Activated T-helper 2 cell treated with anti-CD3 and anti-CD28 coated beads, Interferon-gamma antibody, Interleukin-2, Interleukin-4, amounts not matched to agents 10 μg/mL and 5 μg/mL and 100 μg/mL, durations not matched to agents 14 hours and 24 hours and 36 hours (primary cell): Measurements from ENCODE around the gene SEPTIN1. TPM values are rescaled to one million over a fixed set of nuclear protein-coding genes. Genes with fewer than 3 reads are reported as not detected.
A peak's percentile ranks its signal among the peaks of the same experiment; 100 is the strongest.

Experiments
- DNase-seq: peaks from one replicate; pipeline ENCODE4 v3.0.0; 2021; ENCODE audit warnings: low spot score
- H3K27ac Mint-ChIP-seq: one replicate; pipeline ENCODE4 v1.8.0; 2021; ENCODE audit warnings: mixed read lengths
- H3K27me3 Mint-ChIP-seq: one replicate; pipeline ENCODE4 v1.8.0; 2021; ENCODE audit warnings: low read depth, mixed read lengths
- H3K36me3 Mint-ChIP-seq: one replicate; pipeline ENCODE4 v1.8.0; 2021; ENCODE audit warnings: low read depth, mixed read lengths
- H3K4me1 Mint-ChIP-seq: one replicate; pipeline ENCODE4 v1.8.0; 2021; ENCODE audit warnings: low read depth, mixed read lengths
- H3K4me3 Mint-ChIP-seq: one replicate; pipeline ENCODE4 v1.8.0; 2021; ENCODE audit warnings: low read depth, mild to moderate bottlenecking, moderate library complexity, mixed read lengths
- H3K9me3 Mint-ChIP-seq: one replicate; pipeline ENCODE4 v1.8.0; 2021; ENCODE audit warnings: mixed read lengths
- intact Hi-C: fragments of 100-400 bp; cut with micrococcal nuclease; formaldehyde crosslinking; loops from one replicate; pipeline ENCODE4 v1.15.1; 2023
- total RNA-seq: library from RNA; stranded (reverse); gene quantifications from 2 replicates; pipeline ENCODE4 v1.2.3, GENCODE V29; 2022

The SEPTIN1 gene, protein sequence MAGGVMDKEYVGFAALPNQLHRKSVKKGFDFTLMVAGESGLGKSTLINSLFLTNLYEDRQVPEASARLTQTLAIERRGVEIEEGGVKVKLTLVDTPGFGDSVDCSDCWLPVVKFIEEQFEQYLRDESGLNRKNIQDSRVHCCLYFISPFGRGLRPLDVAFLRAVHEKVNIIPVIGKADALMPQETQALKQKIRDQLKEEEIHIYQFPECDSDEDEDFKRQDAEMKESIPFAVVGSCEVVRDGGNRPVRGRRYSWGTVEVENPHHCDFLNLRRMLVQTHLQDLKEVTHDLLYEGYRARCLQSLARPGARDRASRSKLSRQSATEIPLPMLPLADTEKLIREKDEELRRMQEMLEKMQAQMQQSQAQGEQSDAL
- total RNA-seq: 169 and 173 TPM in 2 replicates

DNA sequence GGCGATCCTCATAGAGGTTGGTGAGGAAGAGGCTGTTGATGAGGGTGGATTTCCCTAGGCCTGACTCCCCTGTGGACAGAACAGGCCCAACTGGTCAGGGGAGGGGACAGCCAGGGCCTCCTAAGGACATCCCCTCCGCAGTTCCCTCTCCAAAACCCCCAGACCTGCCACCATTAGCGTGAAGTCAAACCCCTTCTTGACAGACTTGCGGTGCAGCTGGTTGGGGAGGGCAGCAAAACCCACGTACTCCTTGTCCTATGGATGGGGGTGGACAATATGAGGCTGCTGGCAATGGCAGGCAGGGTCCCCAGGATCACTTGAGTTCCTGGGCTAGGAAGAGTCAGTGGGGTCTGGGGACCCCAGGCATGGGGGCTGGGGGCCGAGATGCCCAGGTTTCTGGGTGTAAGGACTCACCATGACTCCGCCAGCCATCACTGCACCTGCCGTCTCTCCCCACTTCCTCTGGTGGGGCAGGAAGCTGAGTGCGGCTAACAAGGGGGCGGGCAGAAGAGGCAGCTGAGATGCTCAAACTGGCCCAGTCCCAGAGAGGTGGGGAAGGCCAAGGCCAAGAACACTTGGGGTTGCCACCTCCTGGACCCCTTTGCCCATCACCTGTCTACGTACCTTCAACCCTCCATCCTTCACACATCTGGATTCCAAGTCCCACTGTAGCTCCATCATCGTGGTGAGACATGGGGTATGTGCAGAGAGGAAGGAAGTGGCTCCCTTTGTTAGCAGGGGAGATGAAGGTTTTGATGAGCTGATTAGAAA, at the start of gene SEPTIN1:
TSS of gene SEPTIN1 (minus strand) at position 451 of the 771 bp plus-strand sequence. CDS start at position 432, 19 bp downstream.
- peak; percentile 72 for DNase-seq
- Mint-ChIP-seq H3K9me3 (no peaks in the 10 kb centered on the region), H3K27me3 (no peaks in the 10 kb centered on the region), H3K4me1 (peaks cover 39% of the 10 kb centered on the region), H3K36me3 (peaks cover 33% of the 10 kb centered on the region), H3K4me3 (peak within 1 kb of the TSS; percentile 81), H3K27ac (peak within 1 kb of the TSS; percentile 97)
- intact Hi-C loops: loop anchor here (1.0 kb wide), 1 partner anchor 13 kb away; the partner anchor contains the start of gene ZNF48

DNA sequence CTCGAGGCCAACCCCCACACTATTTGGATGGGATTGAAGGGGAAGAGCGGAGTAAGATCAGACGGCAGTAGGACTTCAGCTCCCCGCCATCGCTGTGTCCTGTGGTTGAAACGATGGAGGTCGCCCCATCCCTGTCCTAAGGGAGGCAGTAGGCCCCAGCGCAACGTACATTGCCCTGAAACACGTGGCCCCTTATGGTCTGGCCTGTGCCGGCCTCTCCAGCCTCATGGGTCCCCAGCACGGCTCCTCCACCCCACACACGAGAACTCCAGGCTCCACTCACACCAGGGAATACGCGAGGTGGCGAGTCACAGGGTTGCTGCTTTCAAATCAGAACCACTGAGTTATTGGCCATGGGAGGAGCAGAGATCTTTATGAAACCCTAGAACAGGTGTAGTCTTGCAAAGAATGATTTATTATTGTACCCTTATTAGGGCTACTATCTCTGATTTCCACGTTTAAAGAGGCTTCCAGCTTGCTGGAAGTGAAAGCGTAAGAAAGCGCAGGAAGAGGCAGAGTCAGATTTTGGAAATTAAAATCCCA, 48.1 kb upstream of the SEPTIN1 start:
- H3K27me3 Mint-ChIP-seq: no peaks in the 10 kb centered on the region
- H3K9me3 Mint-ChIP-seq: no peaks in the 10 kb centered on the region
- intact Hi-C loops: loop anchor here (1.0 to 5.0 kb wide), 9 partner anchors 15 to 228 kb away; partner anchors contain the start of genes FBRS, SEPHS2, ZNF689 and ZNF768
- H3K36me3 Mint-ChIP-seq: peaks cover 27% of the 10 kb centered on the region
- H3K4me3 Mint-ChIP-seq: no peak overlapping the region
- peaks cover 23% of the 10 kb centered on the region for H3K4me1 Mint-ChIP-seq
- H3K27ac Mint-ChIP-seq: no peak overlapping the region
- no peak for DNase-seq

DNA sequence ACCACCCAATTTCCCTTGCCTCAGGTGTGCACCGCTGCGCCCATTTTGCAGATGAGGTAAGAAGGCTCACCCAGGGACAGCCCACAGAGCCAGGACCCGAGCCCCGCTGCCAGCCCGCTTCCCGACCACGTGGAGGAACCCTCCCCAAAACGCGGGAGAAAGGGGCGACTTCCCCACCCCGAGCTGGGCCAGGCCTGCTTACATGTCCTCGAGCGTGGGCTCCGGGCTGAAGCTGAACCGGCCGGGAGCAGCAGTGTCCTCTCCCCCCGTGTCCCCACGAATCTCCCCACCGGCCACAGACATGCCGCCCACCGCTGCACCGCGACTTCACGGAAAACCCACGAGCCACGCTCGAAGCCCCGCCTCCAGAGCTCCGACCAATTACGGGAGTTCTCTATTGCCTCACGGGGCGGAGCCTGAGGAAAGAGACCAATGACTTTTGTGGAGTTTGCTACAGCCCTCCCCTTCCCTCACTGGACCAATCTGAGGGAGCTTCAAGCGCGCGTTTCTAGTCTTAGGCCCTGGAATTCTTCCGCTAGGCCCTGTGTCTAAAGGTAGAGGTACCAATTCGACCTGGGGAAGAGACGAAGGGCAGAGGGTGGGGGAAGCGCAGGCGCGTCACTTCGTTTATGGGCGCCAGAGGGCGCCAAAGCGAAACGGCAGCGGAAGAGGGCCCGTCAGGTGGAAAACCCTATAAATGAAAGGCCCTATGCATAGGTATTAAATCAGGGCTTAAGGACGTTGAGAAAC, 47.5 kb upstream of the SEPTIN1 start, which contains the start of gene DCTPP1:
TSS of gene DCTPP1 (minus strand) at position 353 of the 750 bp plus-strand sequence. CDS start at position 303, 50 bp downstream.
- Mint-ChIP-seq H3K27ac (no peak within 1 kb of the TSS), H3K36me3 (peaks cover 28% of the 10 kb centered on the region), H3K27me3 (no peaks in the 10 kb centered on the region), H3K4me1 (peaks cover 20% of the 10 kb centered on the region), H3K4me3 (no peak within 1 kb of the TSS), H3K9me3 (no peaks in the 10 kb centered on the region)
- peak; percentile 96 for DNase-seq
- intact Hi-C loops: loop anchor here (1.0 to 5.0 kb wide), 9 partner anchors 15 to 228 kb away; partner anchors contain the start of genes FBRS, SEPHS2, ZNF689 and ZNF768

DNA sequence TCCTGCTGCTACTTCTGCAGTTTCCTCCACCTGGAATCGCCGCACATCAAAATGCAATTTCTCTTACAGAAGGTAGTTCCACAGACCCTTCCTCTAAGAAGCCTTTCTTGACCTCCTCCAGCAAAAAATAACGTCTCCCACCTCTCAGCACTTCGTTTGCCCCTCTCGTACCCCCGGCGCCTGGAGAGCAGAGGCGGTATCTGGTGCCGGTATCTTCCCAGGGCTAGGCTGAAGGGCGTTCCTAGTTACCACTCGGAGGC, 47.0 kb upstream of the SEPTIN1 start:
- H3K36me3 Mint-ChIP-seq: peaks cover 33% of the 10 kb centered on the region
- no peak overlapping the region for H3K27ac Mint-ChIP-seq
- DNase-seq: no peak
- H3K9me3 Mint-ChIP-seq: no peaks in the 10 kb centered on the region
- intact Hi-C loops: no loop called here
- H3K27me3 Mint-ChIP-seq: no peaks in the 10 kb centered on the region
- H3K4me3 Mint-ChIP-seq: no peak overlapping the region
- H3K4me1 Mint-ChIP-seq: peaks cover 15% of the 10 kb centered on the region

DNA sequence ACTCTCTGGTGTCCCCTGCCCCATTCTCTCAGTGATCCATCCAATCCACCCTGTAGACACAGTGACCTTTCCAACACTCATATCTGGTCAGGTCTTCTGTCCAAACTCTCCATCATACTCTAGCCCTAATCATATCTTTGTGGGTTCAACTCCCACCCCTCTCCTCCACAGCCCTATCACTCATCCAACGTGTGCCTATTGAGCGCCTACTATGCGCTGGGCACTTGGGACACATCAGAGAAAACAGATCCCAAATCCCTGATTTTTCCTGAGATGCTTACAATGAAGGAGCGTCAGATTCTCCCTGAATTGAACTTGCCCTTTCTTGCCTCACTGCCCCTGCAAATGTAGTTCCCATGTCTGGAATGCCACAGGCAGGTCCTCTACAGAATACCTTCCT, 45.7 kb upstream of the SEPTIN1 start:
- Mint-ChIP-seq H3K27me3 (no peaks in the 10 kb centered on the region), H3K4me1 (peaks cover 11% of the 10 kb centered on the region), H3K36me3 (peaks cover 43% of the 10 kb centered on the region), H3K9me3 (no peaks in the 10 kb centered on the region), H3K4me3 (no peak overlapping the region), H3K27ac (peak overlapping the region; percentile 10)
- DNase-seq: no peak
- intact Hi-C loops: no loop called here

DNA sequence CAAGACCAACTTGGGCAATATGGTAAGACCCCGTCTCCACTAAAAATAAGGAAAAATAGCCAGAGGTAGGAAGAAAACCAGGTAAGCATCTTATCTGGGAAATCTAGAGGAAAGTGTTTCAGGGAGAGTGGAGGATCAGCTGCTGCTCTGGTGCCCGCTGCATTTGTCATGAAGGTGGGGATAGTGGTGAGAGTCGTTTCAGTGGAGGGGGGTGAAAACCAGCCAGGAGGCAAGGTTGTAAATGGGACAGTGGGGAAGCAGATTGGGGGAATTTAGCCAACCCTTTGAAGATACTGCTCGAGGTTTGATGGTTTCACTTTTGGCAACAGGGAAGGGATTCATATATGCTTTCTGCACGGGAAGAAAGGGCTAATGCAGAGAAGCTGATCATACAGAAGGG, 38.6 kb upstream of the SEPTIN1 start:
- Mint-ChIP-seq H3K27me3 (no peaks in the 10 kb centered on the region), H3K4me1 (peaks cover 22% of the 10 kb centered on the region), H3K9me3 (no peaks in the 10 kb centered on the region), H3K4me3 (no peak overlapping the region), H3K27ac (no peak overlapping the region), H3K36me3 (peaks cover 61% of the 10 kb centered on the region)
- no peak for DNase-seq
- intact Hi-C loops: no loop called here

DNA sequence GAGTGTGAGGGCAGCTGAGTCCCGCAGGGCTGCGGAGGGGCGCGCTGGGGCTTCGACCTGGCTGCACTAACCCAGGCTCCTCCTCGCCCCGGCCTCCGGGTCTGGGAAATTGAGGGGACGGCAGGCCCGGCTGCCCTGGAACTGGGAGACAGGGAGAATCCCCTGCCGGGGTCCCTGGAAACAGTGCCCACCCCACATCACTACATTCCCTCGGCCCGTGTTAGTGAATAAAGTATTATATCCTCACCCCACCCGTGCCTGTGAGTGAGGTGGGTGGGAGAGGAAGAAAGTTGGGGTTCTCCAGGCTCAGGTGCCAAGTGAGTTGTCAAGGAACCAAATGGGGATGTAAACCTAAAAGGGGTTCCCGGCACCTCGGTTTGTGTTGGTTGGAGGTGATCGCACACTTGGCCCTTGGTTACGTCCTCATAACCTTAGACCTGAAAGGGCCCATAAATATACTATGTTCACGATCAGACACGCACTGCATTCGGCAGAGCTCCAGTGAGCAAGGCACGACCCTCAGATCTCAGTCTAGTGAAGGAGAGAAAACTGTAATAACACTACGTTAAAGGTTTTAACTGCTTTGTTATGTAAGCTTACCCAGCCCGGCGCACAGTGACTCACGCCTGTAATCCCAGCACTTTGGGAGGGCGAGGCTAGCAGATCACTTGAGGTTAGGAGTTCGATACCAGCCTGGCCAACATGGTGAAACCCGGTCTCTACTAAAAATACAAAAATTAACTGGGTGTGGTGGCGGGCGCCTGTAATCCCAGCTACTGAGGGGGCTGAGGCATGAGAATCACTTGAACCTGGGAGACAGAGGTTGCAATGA, 36.2 kb upstream of the SEPTIN1 start:
- Mint-ChIP-seq H3K27ac (peak overlapping the region; percentile 54), H3K4me3 (peak overlapping the region; percentile 52), H3K36me3 (peaks cover 56% of the 10 kb centered on the region), H3K27me3 (no peaks in the 10 kb centered on the region), H3K9me3 (no peaks in the 10 kb centered on the region), H3K4me1 (peaks cover 25% of the 10 kb centered on the region)
- DNase-seq: no peak
- intact Hi-C loops: no loop called here

DNA sequence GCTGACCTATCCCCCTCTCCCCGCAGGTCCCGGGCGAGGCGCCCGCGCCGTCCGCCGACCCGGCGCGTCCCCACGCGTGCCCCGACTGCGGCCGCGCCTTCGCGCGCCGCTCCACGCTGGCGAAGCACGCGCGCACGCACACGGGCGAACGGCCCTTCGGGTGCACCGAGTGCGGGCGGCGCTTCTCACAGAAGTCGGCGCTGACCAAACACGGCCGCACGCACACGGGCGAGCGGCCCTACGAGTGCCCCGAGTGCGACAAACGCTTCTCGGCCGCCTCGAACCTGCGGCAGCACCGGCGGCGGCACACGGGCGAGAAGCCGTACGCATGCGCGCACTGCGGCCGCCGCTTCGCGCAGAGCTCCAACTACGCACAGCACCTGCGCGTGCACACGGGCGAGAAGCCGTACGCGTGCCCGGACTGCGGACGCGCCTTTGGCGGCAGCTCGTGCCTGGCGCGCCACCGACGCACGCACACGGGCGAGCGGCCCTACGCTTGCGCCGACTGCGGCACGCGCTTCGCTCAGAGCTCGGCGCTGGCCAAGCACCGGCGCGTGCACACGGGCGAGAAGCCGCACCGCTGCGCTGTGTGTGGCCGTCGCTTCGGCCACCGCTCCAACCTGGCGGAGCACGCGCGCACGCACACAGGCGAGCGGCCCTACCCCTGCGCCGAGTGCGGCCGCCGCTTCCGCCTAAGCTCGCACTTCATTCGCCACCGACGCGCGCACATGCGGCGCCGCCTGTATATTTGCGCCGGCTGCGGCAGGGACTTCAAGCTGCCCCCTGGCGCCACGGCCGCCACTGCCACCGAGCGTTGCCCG, 35.4 kb upstream of the SEPTIN1 start:
- peaks cover 56% of the 10 kb centered on the region for H3K36me3 Mint-ChIP-seq
- H3K4me3 Mint-ChIP-seq: peak overlapping the region; percentile 52
- DNase-seq: peak; percentile 88
- no peaks in the 10 kb centered on the region for H3K27me3 Mint-ChIP-seq
- no peaks in the 10 kb centered on the region for H3K9me3 Mint-ChIP-seq
- intact Hi-C loops: no loop called here
- peaks cover 26% of the 10 kb centered on the region for H3K4me1 Mint-ChIP-seq
- H3K27ac Mint-ChIP-seq: no peak overlapping the region

DNA sequence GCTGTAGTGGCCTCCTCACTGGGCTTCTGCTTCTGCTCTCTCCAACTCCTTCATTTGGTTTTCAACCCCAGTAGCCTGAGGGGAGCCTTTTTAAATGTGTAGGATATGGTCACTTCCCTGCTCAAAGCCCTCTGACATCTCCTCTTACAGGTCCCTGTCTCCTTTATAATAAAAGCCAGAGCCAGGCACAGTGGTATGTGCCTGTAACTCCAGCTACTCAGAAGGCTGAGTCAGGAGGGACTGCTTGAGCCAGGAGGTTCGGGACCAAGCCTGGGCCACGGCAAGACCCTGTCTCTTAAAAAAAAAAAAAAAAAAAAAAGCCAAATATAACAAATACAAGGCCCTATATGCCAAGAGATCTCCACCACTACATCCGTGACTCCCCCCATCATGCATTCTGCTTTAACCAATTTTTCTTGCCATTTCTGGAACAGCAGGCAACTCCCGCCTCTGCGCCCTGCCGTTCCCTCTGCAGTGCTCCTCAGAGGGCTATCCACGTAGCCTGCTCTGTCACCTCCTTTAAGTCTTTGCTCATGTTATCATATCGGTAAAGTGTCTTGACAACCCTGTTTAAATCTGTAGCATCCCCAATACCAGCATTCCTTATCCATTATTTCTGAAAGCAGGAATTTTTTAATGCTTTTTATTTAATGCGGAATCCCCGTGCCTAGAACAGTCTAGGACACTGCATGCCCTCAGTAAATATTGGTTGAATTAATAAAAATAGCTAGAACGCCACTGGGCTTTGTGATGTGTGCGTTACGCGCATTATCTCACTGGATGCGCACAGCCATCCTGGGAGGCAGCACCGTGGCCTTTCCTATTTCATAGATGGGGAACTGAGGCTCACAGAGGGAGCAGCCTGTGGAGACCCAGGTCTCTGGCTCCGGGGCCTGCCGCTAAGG, 34.5 kb upstream of the SEPTIN1 start:
- peaks cover 30% of the 10 kb centered on the region for H3K4me1 Mint-ChIP-seq
- peaks cover 58% of the 10 kb centered on the region for H3K36me3 Mint-ChIP-seq
- no peaks in the 10 kb centered on the region for H3K27me3 Mint-ChIP-seq
- H3K4me3 Mint-ChIP-seq: peak overlapping the region; percentile 15
- DNase-seq: no peak
- H3K9me3 Mint-ChIP-seq: no peaks in the 10 kb centered on the region
- H3K27ac Mint-ChIP-seq: peak overlapping the region; percentile 50
- intact Hi-C loops: no loop called here

DNA sequence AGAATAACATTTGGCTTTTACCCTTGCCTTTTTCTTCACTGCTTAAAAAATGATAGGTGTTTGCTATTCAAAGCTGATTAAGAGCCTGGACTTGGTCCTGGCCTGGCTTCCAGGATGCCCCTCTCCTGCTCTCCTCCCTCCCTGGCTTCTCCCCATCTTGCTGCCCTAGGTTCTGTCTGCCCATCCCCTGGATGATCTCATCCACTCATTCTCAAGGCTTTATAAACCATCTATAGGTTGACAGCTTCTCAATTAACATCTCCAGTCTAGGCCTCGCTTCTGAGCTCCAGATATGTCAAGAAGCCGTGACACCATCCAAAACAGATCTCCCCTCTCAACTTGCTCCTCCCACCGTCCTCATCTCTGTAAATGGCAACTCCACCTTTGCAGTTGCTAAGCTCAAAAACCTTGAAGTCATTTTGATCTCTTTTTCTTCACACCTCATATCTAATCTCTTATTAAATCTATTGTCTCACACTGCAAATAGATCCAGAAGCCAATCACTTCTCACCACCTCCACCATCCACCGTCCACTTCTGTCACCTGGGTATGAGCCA, 33.8 kb upstream of the SEPTIN1 start:
- Mint-ChIP-seq H3K27me3 (no peaks in the 10 kb centered on the region), H3K4me1 (peaks cover 31% of the 10 kb centered on the region), H3K9me3 (no peaks in the 10 kb centered on the region), H3K4me3 (peak overlapping the region; percentile 32), H3K27ac (peak overlapping the region; percentile 24), H3K36me3 (peaks cover 51% of the 10 kb centered on the region)
- intact Hi-C loops: no loop called here
- no peak for DNase-seq
